Stimulated activated CD8-positive, alpha-beta memory T cell treated with anti-CD3 and anti-CD28 coated beads, Interleukin-2, amount 100 ng/mL, for 1 hour (primary cell): ENCODE measurements around the gene MTX3.

Source experiments
- DNase-seq, 2 donors: peaks; one replicate each; pipeline ENCODE4 v3.0.0-alpha.2; 2020; ENCODE audit warnings: low read depth in 2 of 2

Gene MTX3

GRCh38 chr5:79983618-79984017 lies 7.4 kb downstream of the MTX3 start:
- DNase-seq = no peak

- DNase-seq = no peak
Measured at GRCh38 chr5:79982136-79982535, 8.9 kb downstream of the MTX3 start.

GRCh38 chr5:79976759-79977515 lies 14.1 kb downstream of the MTX3 start:
- no peak for DNase-seq

GRCh38 chr5:79975422-79975821 lies 15.6 kb downstream of the MTX3 start:
- no peak for DNase-seq

GRCh38 chr5:79974886-79975285 lies 16.2 kb downstream of the MTX3 start:
- DNase-seq = no peak

GRCh38 chr5:79973996-79974395 lies 17.1 kb downstream of the MTX3 start:
- DNase-seq = no peak

GRCh38 chr5:79973511-79973910 lies 17.6 kb downstream of the MTX3 start:
- no peak for DNase-seq

GRCh38 chr5:79971156-79971555 lies 19.9 kb downstream of the MTX3 start:
- DNase-seq = no peak

- DNase-seq = no peak
Measured at GRCh38 chr5:79966448-79966847, 24.6 kb downstream of the MTX3 start.

- DNase-seq = no peak
Measured at GRCh38 chr5:79964136-79964535, 26.9 kb downstream of the MTX3 start.

- no peak for DNase-seq
Measured at GRCh38 chr5:79963261-79964061, 27.6 kb downstream of the MTX3 start.

GRCh38 chr5:79962575-79963222 lies 28.4 kb downstream of the MTX3 start:
- no peak for DNase-seq

- DNase-seq = no peak
Measured at GRCh38 chr5:79961716-79962574, 29.1 kb downstream of the MTX3 start.

- no peak for DNase-seq
Measured at GRCh38 chr5:79959407-79959806, 31.7 kb downstream of the MTX3 start.

- DNase-seq = no peak
Measured at GRCh38 chr5:79955941-79956670, 35.0 kb downstream of the MTX3 start.

GRCh38 chr5:79955356-79955895 lies 35.6 kb downstream of the MTX3 start:
- DNase-seq = no peak

- DNase-seq = no peak
Measured at GRCh38 chr5:79954620-79955019, 36.4 kb downstream of the MTX3 start.

- no peak for DNase-seq
Measured at GRCh38 chr5:79947567-79947966, 43.5 kb downstream of the MTX3 start.

GRCh38 chr5:79938468-79938867 lies 52.6 kb downstream of the MTX3 start:
- no peak for DNase-seq

- no peak for DNase-seq
Measured at GRCh38 chr5:79936646-79937216, 54.3 kb downstream of the MTX3 start.
